HL-60 (cell line): Measurements from ENCODE around the gene POLN.

Source experiments
- DNase-seq, 2 experiments: peaks; one replicate each; pipeline ENCODE4 v3.0.0-alpha.2; 2010 to 2020; ENCODE audit warnings: low read depth in 1 of 2, low spot score in 1 of 2
- H3K27ac ChIP-seq: fragments of 250-450 bp; sonication (Bioruptor Pico); replicated peaks from 2 replicates; pipeline ENCODE4 v1.5.1; 2020; ENCODE audit warnings: mild to moderate bottlenecking, moderate library complexity
- H3K27me3 ChIP-seq: fragments of 250-450 bp; sonication (Bioruptor Pico); 2 replicates; pipeline ENCODE4 v1.5.1; 2021; ENCODE audit warnings: mild to moderate bottlenecking, moderate library complexity; ENCODE audit not compliant: insufficient read depth, poor library complexity, severe bottlenecking
- H3K4me3 ChIP-seq: replicated peaks from 2 replicates; pipeline ENCODE4 v1.5.1; 2011; ENCODE audit warnings: mild to moderate bottlenecking, control low read depth, low read length; ENCODE audit not compliant: insufficient read depth
- CTCF ChIP-seq: IDR thresholded peaks from one replicate; pipeline ENCODE4 v1.5.1; 2011; ENCODE audit warnings: low read length, control low read depth, inconsistent platforms; ENCODE audit not compliant: insufficient read depth
- GABPA ChIP-seq: IDR thresholded peaks from 2 replicates; pipeline ENCODE4 v1.6.1; 2012; ENCODE audit warnings: low read depth
- POLR2AphosphoS5 ChIP-seq: IDR thresholded peaks from 2 replicates; pipeline ENCODE4 v1.6.1; 2012; ENCODE audit warnings: low read depth
- REST ChIP-seq: IDR thresholded peaks from 2 replicates; pipeline ENCODE4 v1.6.1; 2012; ENCODE audit warnings: low read depth; ENCODE audit not compliant: insufficient replicate concordance
- SPI1 ChIP-seq: IDR thresholded peaks from 2 replicates; pipeline ENCODE4 v1.6.1; 2012; ENCODE audit warnings: low read depth, mild to moderate bottlenecking, borderline replicate concordance

Gene POLN

GRCh38 chr4:2076908-2077536 lies 164.9 kb downstream of the POLN start:
- H3K4me3 ChIP-seq: no peak overlapping the region
- no peak overlapping the region for H3K27ac ChIP-seq
- H3K27me3 ChIP-seq: no peaks in the 10 kb centered on the region
- DNase-seq: no peak
- TF ChIP-seq SPI1: no peak
- TF ChIP-seq REST: no peak
- TF ChIP-seq POLR2AphosphoS5: no peak
- no peak for TF ChIP-seq GABPA
- no peak for TF ChIP-seq CTCF

GRCh38 chr4:2075987-2076907 lies 165.7 kb downstream of the POLN start:
- H3K4me3 ChIP-seq: no peak overlapping the region
- H3K27ac ChIP-seq: no peak overlapping the region
- no peak for DNase-seq
- TF ChIP-seq CTCF (no peak), GABPA (no peak), REST (no peak), POLR2AphosphoS5 (no peak), SPI1 (no peak)
- H3K27me3 ChIP-seq: no peaks in the 10 kb centered on the region

- Histone ChIP-seq H3K27ac (no peak overlapping the region), H3K27me3 (no peaks in the 10 kb centered on the region), H3K4me3 (no peak overlapping the region)
- DNase-seq: no peak
- TF ChIP-seq GABPA (no peak), POLR2AphosphoS5 (no peak), SPI1 (no peak), CTCF (no peak), REST (no peak)
These were observed 166.5 kb downstream of the POLN start for GRCh38 chr4:2075171-2075986.
